ENCODE data around the gene PHF2.

Gene PHF2

DNA sequence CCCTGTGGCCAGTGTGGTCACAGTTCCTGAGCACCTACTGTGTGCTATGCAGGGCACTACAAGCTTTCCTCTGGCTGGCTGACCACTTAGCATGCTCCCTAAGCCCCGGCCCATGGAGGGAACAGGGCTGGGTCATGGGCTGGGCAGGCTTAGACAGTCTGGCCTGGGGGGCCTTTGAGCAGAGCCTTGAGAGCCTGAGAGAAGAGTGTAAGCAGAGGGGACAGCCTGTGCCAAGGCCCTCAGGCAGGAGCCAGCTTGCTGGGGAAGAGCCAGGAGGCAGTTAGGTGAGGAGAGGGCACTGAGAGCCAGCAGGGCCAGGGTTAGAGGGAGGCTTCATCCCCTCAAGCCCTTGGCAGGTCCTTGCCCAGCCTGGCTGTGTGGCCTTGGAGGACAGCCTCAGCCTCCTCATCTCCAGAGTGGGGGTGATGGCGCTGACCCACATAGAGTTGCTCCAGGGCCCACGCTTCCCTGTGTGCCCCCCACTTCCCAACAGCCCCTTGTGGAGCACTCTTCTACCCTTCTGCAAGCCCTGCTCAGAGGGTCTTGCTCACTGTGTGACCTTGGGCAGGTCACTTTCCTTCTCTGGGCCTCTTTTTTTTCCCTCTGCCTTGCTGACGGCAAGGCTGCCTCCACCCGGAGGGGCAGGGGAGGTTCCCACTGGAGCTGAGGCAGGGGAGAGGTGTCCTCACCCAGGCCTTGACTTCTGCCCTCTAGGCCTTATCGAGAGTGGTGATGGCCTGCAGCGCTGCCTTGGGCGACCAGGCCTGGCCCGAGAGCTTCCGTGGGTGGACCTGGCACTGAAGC is 107.1 kb downstream of the PHF2 start:
- Histone ChIP-seq H3K27me3 (ENCODE audit: control insufficient read depth, insufficient read depth, low read length) (no peaks in the 10 kb centered on the region), H3K9ac (ENCODE audit: low read depth, low read length) (no peak overlapping the region), H3K4me1 (ENCODE audit: control insufficient read depth, insufficient read depth, low read length) (no peaks in the 10 kb centered on the region), H3K4me3 (ENCODE audit: low read length) (no peak overlapping the region), H3K36me3 (ENCODE audit: insufficient read depth, low read length) (no peaks in the 10 kb centered on the region), H3K4me2 (ENCODE audit: low read length) (no peak overlapping the region), H3K9me3 (replicated peaks; ENCODE audit: low read length) (no peaks in the 10 kb centered on the region)

DNA sequence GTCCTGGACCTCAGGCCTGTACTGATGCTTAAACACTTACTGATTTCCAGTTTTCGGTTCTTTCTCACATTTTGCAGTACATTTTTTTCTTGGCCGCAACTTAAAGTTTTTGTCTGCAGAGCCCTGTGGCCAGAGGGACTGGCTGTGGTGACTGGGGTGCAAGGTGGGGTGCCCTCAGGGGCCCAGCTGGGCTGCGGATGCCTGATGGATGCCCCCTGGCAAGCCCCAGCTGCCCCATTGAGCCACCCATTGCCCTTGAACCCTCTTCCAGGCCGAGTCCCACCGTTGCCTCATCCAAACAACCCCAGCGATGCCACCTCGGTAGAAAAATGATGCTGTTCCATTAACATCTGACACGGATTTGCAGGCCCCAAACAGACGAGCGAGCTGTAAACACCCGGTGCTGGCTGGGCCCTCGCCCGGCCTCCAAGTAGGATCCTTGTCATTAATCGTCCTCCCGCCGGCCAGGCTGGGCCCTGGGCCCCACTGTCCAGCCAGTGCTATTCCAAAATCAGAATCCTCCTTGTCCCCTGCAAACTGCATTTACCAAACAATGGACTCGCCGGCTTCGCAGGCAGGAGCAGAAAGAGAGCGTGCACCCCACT is 107.9 kb downstream of the PHF2 start:
- Histone ChIP-seq H3K4me1 (ENCODE audit: control insufficient read depth, insufficient read depth, low read length) (no peaks in the 10 kb centered on the region), H3K27me3 (ENCODE audit: control insufficient read depth, insufficient read depth, low read length) (no peaks in the 10 kb centered on the region)

GRCh38 chr9:93684806-93685543 is 108.6 kb downstream of the PHF2 start:
- Histone ChIP-seq H3K9ac (ENCODE audit: low read depth, low read length) (no peak overlapping the region), H3K9me3 (replicated peaks; ENCODE audit: low read length) (no peaks in the 10 kb centered on the region), H3K27me3 (ENCODE audit: control insufficient read depth, insufficient read depth, low read length) (no peaks in the 10 kb centered on the region), H3K36me3 (ENCODE audit: insufficient read depth, low read length) (no peaks in the 10 kb centered on the region), H3K4me3 (ENCODE audit: low read length) (no peak overlapping the region), H3K4me1 (ENCODE audit: control insufficient read depth, insufficient read depth, low read length) (no peaks in the 10 kb centered on the region), H3K4me2 (ENCODE audit: low read length) (no peak overlapping the region)

More for the DNA sequence above, 107.9 kb downstream of the PHF2 start:
- Histone ChIP-seq H3K36me3 (ENCODE audit: insufficient read depth, low read length) (no peaks in the 10 kb centered on the region), H3K4me3 (ENCODE audit: low read length) (no peak overlapping the region), H3K9ac (ENCODE audit: low read depth, low read length) (no peak overlapping the region), H3K4me2 (ENCODE audit: low read length) (no peak overlapping the region), H3K9me3 (replicated peaks; ENCODE audit: low read length) (no peaks in the 10 kb centered on the region)

GRCh38 chr9:93686127-93686879 is 109.9 kb downstream of the PHF2 start:
- Histone ChIP-seq H3K4me1 (ENCODE audit: control insufficient read depth, insufficient read depth, low read length) (no peaks in the 10 kb centered on the region), H3K9me3 (replicated peaks; ENCODE audit: low read length) (no peaks in the 10 kb centered on the region), H3K27me3 (ENCODE audit: control insufficient read depth, insufficient read depth, low read length) (no peaks in the 10 kb centered on the region)

DNA sequence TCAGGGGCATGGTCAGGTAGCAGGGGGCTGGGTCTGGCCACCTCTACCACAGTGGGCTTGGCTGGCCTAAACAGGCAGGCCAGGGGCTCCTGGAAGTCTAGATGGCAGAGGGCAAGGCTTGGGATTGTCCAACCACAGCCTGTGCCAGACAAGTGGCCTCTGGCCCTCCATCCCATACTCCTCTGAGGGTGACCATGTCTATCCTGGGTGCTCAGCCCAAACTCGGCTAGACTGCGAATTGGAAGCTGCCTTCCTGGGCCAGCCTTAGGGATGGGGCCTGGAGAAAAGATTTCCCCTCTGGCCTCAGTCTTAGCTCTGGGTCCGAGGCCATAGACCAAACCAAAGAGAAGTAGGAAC is 110.5 kb downstream of the PHF2 start:
- Histone ChIP-seq H3K36me3 (ENCODE audit: insufficient read depth, low read length) (no peaks in the 10 kb centered on the region), H3K27me3 (ENCODE audit: control insufficient read depth, insufficient read depth, low read length) (no peaks in the 10 kb centered on the region), H3K4me2 (ENCODE audit: low read length) (no peak overlapping the region), H3K9ac (ENCODE audit: low read depth, low read length) (no peak overlapping the region), H3K4me3 (ENCODE audit: low read length) (no peak overlapping the region), H3K4me1 (ENCODE audit: control insufficient read depth, insufficient read depth, low read length) (no peaks in the 10 kb centered on the region), H3K9me3 (replicated peaks; ENCODE audit: low read length) (no peaks in the 10 kb centered on the region)

More at GRCh38 chr9:93686127-93686879, 109.9 kb downstream of the PHF2 start:
- Histone ChIP-seq H3K4me2 (ENCODE audit: low read length) (no peak overlapping the region), H3K4me3 (ENCODE audit: low read length) (no peak overlapping the region), H3K9ac (ENCODE audit: low read depth, low read length) (no peak overlapping the region), H3K36me3 (ENCODE audit: insufficient read depth, low read length) (no peaks in the 10 kb centered on the region)

DNA sequence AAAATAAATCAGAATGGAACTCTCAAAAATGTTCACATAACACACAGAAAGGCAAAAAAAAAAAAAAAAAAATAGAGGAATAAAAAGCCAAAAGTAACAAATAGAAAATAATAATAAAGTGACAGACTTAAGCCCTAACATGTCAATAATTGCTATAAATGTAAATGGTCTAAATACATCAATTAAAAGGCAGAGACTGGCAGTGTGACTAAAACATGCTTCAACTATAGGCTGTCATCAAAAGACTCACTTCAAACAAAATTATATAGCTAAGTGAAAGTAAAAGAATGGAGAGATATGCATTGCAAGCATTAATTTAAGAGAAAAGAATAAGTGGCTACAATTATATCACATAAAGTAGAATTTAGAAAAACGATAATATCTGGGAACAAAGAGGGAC is 114.2 kb downstream of the PHF2 start:
- no peaks in the 10 kb centered on the region for H3K4me1 ChIP-seq (ENCODE audit: control insufficient read depth, insufficient read depth, low read length)
- no peak overlapping the region for H3K9ac ChIP-seq (ENCODE audit: low read depth, low read length)
- no peak overlapping the region for H3K4me2 ChIP-seq (ENCODE audit: low read length)
- H3K36me3 ChIP-seq (ENCODE audit: insufficient read depth, low read length), result no peaks in the 10 kb centered on the region
- peaks cover 13% of the 10 kb centered on the region for H3K27me3 ChIP-seq (ENCODE audit: control insufficient read depth, insufficient read depth, low read length)
- H3K9me3 ChIP-seq (replicated peaks; ENCODE audit: low read length), result no peaks in the 10 kb centered on the region
- no peak overlapping the region for H3K4me3 ChIP-seq (ENCODE audit: low read length)

DNA sequence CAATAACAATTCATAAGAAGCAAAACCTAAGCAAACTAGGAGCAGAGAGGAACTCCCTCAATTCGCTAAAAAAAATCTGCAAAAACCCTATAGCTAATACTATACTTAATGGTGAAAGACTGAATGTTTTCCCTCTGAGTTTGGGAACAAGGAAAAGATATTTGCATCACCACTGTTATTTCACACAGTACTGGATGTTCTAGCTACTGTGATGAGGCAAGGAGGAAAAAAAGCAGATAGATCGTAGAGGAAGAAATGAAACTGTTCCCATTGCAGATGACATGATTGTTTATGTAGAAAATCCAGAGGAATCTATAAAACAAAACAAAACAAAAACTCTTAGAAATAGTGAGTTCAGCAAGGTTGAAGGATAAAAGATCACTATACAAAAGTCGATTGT is 116.7 kb downstream of the PHF2 start:
- H3K36me3 ChIP-seq (ENCODE audit: insufficient read depth, low read length), result no peaks in the 10 kb centered on the region
- peaks cover 13% of the 10 kb centered on the region for H3K27me3 ChIP-seq (ENCODE audit: control insufficient read depth, insufficient read depth, low read length)
- no peak overlapping the region for H3K9ac ChIP-seq (ENCODE audit: low read depth, low read length)
- no peak overlapping the region for H3K4me2 ChIP-seq (ENCODE audit: low read length)
- H3K9me3 ChIP-seq (replicated peaks; ENCODE audit: low read length), result no peaks in the 10 kb centered on the region
- H3K4me3 ChIP-seq (ENCODE audit: low read length), result no peak overlapping the region
- no peaks in the 10 kb centered on the region for H3K4me1 ChIP-seq (ENCODE audit: control insufficient read depth, insufficient read depth, low read length)

- no peaks in the 10 kb centered on the region for H3K4me1 ChIP-seq (ENCODE audit: control insufficient read depth, insufficient read depth, low read length)
- H3K4me3 ChIP-seq (ENCODE audit: low read length), result no peak overlapping the region
- no peaks in the 10 kb centered on the region for H3K36me3 ChIP-seq (ENCODE audit: insufficient read depth, low read length)
- no peak overlapping the region for H3K4me2 ChIP-seq (ENCODE audit: low read length)
- no peak overlapping the region for H3K9ac ChIP-seq (ENCODE audit: low read depth, low read length)
- peaks cover 13% of the 10 kb centered on the region for H3K27me3 ChIP-seq (ENCODE audit: control insufficient read depth, insufficient read depth, low read length)
- no peaks in the 10 kb centered on the region for H3K9me3 ChIP-seq (replicated peaks; ENCODE audit: low read length)
Observed at GRCh38 chr9:93697352-93698139, 121.2 kb downstream of the PHF2 start.

GRCh38 chr9:93698140-93698908 is 121.9 kb downstream of the PHF2 start:
- Histone ChIP-seq H3K9me3 (replicated peaks; ENCODE audit: low read length) (no peaks in the 10 kb centered on the region), H3K4me2 (ENCODE audit: low read length) (no peak overlapping the region), H3K9ac (ENCODE audit: low read depth, low read length) (no peak overlapping the region), H3K27me3 (ENCODE audit: control insufficient read depth, insufficient read depth, low read length) (peaks cover 13% of the 10 kb centered on the region), H3K36me3 (ENCODE audit: insufficient read depth, low read length) (no peaks in the 10 kb centered on the region), H3K4me1 (ENCODE audit: control insufficient read depth, insufficient read depth, low read length) (no peaks in the 10 kb centered on the region), H3K4me3 (ENCODE audit: low read length) (no peak overlapping the region)

- H3K4me3 ChIP-seq (ENCODE audit: low read length), result no peak overlapping the region
- H3K36me3 ChIP-seq (ENCODE audit: insufficient read depth, low read length), result no peaks in the 10 kb centered on the region
- no peaks in the 10 kb centered on the region for H3K9me3 ChIP-seq (replicated peaks; ENCODE audit: low read length)
- H3K27me3 ChIP-seq (ENCODE audit: control insufficient read depth, insufficient read depth, low read length), result peaks cover 7% of the 10 kb centered on the region
- no peak overlapping the region for H3K4me2 ChIP-seq (ENCODE audit: low read length)
- H3K9ac ChIP-seq (ENCODE audit: low read depth, low read length), result no peak overlapping the region
- no peaks in the 10 kb centered on the region for H3K4me1 ChIP-seq (ENCODE audit: control insufficient read depth, insufficient read depth, low read length)
Observed at GRCh38 chr9:93699650-93700049, 123.3 kb downstream of the PHF2 start.
